Muscle layer of colon (tissue), 2 donors: ENCODE data around the gene ADAMTSL3.

ENCODE experiments used
- H3K27ac ChIP-seq: one replicate; pipeline ENCODE4 v1.7.0; 2013; ENCODE audit warnings: low read depth, mild to moderate bottlenecking, low read length, moderate library complexity
- H3K27me3 ChIP-seq, 2 donors: one replicate each; pipeline ENCODE4 v1.7.0; 2013; ENCODE audit warnings: low read length in 2 of 2, mild to moderate bottlenecking in 2 of 2; ENCODE audit not compliant: insufficient read depth in 2 of 2, control insufficient read depth in 1 of 2
- H3K36me3 ChIP-seq: one replicate; pipeline ENCODE4 v1.7.0; 2013; ENCODE audit warnings: mild to moderate bottlenecking, low read length; ENCODE audit not compliant: insufficient read depth
- H3K4me1 ChIP-seq: one replicate; pipeline ENCODE4 v1.7.0; 2013; ENCODE audit warnings: mild to moderate bottlenecking, low read length; ENCODE audit not compliant: insufficient read depth
- H3K4me3 ChIP-seq, 2 donors: one replicate each; pipeline ENCODE4 v1.7.0; 2013; ENCODE audit warnings: low read length in 2 of 2, low read depth in 1 of 2, mild to moderate bottlenecking in 1 of 2, moderate library complexity in 1 of 2
- H3K9ac ChIP-seq: one replicate; pipeline ENCODE4 v1.7.0; 2013; ENCODE audit warnings: low read length
- H3K9me3 ChIP-seq: one replicate; pipeline ENCODE4 v1.7.0; 2013; ENCODE audit warnings: mild to moderate bottlenecking, low read length
- donor health status: abdominal sarcoma.
- donor health status: Adenocarcinoma of cecum.

Gene ADAMTSL3

GRCh38 chr15:83764201-83764838 is 110.4 kb downstream of the ADAMTSL3 start:
- H3K4me1 ChIP-seq = peaks cover 43% of the 10 kb centered on the region
- no peaks in the 10 kb centered on the region for H3K27me3 ChIP-seq
- H3K9me3 ChIP-seq = no peaks in the 10 kb centered on the region

GRCh38 chr15:83766339-83766738 is 112.4 kb downstream of the ADAMTSL3 start:
- Histone ChIP-seq H3K9me3 (no peaks in the 10 kb centered on the region), H3K36me3 (peaks cover 7% of the 10 kb centered on the region), H3K4me3 (no peak overlapping the region), H3K9ac (no peak overlapping the region), H3K4me1 (peaks cover 48% of the 10 kb centered on the region), H3K27me3 (no peaks in the 10 kb centered on the region), H3K27ac (no peak overlapping the region)

More at GRCh38 chr15:83764201-83764838, 110.4 kb downstream of the ADAMTSL3 start:
- H3K4me3 ChIP-seq = no peak overlapping the region
- H3K9ac ChIP-seq = no peak overlapping the region
- H3K36me3 ChIP-seq = peaks cover 7% of the 10 kb centered on the region
- no peak overlapping the region for H3K27ac ChIP-seq

DNA sequence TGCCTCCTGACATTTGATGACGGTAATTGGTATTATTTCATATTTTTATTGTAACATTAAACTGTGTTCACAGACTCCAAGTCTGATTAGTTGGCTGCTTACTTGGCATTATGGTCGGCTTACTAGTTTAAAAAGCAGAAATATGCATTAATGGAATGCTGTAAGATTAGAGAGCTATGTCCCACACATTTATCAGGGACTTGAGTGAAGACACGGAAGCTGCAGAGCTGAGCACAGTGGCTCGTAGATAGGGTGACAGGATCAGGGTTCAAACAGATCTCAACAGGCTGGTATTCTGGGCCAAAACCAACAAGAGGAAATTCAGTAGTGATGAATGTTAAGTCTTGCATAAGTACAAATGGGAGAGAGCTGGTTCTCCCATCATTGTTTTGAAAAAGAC is 113.8 kb downstream of the ADAMTSL3 start:
- Histone ChIP-seq H3K4me3 (no peak overlapping the region), H3K27ac (no peak overlapping the region), H3K9me3 (no peaks in the 10 kb centered on the region), H3K36me3 (peaks cover 7% of the 10 kb centered on the region), H3K27me3 (no peaks in the 10 kb centered on the region), H3K9ac (no peak overlapping the region), H3K4me1 (peaks cover 42% of the 10 kb centered on the region)

DNA sequence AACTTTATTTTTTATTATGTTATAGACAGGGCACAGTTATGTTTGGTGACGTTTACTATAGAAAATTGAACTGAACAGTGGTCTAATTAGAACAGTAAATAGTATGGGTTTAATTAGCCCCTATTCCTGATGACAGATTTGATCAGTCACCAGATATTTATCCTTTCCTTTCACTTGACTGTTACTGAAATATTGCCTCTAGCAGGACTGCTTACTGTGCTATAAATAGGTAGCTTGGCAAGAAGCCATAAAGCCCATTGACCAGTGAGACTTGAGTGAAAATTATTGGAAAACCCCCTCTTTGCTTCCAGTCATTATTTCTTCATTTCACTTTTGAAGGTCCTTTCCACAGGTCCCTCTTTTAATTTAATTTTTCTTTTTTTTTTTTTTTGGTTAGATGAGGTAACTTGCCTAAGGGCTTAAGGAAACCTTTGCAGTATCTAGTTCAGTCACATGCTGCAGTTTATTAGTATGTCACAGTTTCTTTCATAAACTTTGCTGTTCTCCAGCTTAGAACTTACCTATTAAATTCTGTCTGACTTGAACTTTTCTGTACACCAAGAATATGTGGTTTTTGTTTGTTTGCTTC is 115.6 kb downstream of the ADAMTSL3 start:
- Histone ChIP-seq H3K9me3 (no peaks in the 10 kb centered on the region), H3K27ac (no peak overlapping the region), H3K36me3 (peaks cover 7% of the 10 kb centered on the region), H3K4me1 (peaks cover 34% of the 10 kb centered on the region), H3K4me3 (no peak overlapping the region), H3K9ac (no peak overlapping the region), H3K27me3 (no peaks in the 10 kb centered on the region)

- Histone ChIP-seq H3K27ac (no peak overlapping the region), H3K9me3 (no peaks in the 10 kb centered on the region), H3K4me1 (no peaks in the 10 kb centered on the region), H3K4me3 (no peak overlapping the region), H3K27me3 (no peaks in the 10 kb centered on the region), H3K36me3 (peaks cover 8% of the 10 kb centered on the region), H3K9ac (no peak overlapping the region)
Observed at GRCh38 chr15:83775738-83776137, 121.8 kb downstream of the ADAMTSL3 start.

GRCh38 chr15:83776986-83777385 is 123.1 kb downstream of the ADAMTSL3 start:
- Histone ChIP-seq H3K9ac (no peak overlapping the region), H3K9me3 (no peaks in the 10 kb centered on the region), H3K36me3 (peaks cover 8% of the 10 kb centered on the region), H3K4me1 (no peaks in the 10 kb centered on the region), H3K27me3 (no peaks in the 10 kb centered on the region), H3K27ac (no peak overlapping the region), H3K4me3 (no peak overlapping the region)

DNA sequence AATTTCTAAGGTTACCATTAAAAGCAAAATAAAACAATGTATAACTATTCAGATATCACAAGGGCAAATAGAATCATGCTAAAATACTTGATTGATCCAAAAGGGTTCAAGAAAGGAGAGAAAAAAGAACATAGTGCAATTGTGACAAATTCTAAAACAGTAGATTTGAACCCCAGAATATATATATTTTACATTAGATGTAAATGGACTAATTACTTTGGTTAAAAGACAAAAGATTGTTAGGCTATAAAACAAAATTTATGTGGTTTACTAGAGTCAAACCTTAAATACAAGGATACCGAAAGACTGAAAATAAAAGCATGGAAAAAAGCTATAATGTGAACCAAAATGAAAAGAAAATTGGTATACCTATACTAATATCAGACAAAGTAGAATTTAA is 129.3 kb downstream of the ADAMTSL3 start:
- H3K9ac ChIP-seq = no peak overlapping the region
- no peaks in the 10 kb centered on the region for H3K36me3 ChIP-seq
- H3K9me3 ChIP-seq = peaks cover 6% of the 10 kb centered on the region
- H3K4me3 ChIP-seq = no peak overlapping the region
- H3K27ac ChIP-seq = no peak overlapping the region
- H3K4me1 ChIP-seq = peaks cover 5% of the 10 kb centered on the region
- no peaks in the 10 kb centered on the region for H3K27me3 ChIP-seq

DNA sequence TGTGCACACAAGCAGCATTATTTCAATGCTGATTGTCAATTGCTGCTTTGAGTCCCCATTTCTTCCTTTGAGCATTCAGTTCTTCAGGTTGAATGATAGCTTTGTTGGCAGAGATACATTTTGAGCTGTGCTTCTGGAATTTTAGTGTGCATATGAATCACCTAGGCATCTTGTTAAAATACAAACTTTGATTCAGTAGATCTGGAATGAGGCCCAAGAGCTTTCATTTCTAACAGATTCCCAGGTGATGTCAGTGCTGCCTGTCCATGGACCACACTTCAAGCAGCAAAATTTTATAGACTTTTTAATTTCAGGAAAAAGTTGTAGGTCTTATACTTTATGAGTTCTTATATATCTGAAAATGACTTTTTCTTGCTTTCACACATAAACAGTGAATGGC is 131.1 kb downstream of the ADAMTSL3 start:
- Histone ChIP-seq H3K27me3 (no peaks in the 10 kb centered on the region), H3K36me3 (no peaks in the 10 kb centered on the region), H3K9me3 (peaks cover 6% of the 10 kb centered on the region), H3K4me1 (peaks cover 5% of the 10 kb centered on the region), H3K4me3 (no peak overlapping the region), H3K27ac (no peak overlapping the region), H3K9ac (no peak overlapping the region)

- Histone ChIP-seq H3K4me1 (peaks cover 5% of the 10 kb centered on the region), H3K9ac (no peak overlapping the region), H3K36me3 (no peaks in the 10 kb centered on the region), H3K27ac (no peak overlapping the region), H3K9me3 (peaks cover 6% of the 10 kb centered on the region), H3K27me3 (no peaks in the 10 kb centered on the region), H3K4me3 (no peak overlapping the region)
Observed at GRCh38 chr15:83786336-83786735, 132.4 kb downstream of the ADAMTSL3 start.

DNA sequence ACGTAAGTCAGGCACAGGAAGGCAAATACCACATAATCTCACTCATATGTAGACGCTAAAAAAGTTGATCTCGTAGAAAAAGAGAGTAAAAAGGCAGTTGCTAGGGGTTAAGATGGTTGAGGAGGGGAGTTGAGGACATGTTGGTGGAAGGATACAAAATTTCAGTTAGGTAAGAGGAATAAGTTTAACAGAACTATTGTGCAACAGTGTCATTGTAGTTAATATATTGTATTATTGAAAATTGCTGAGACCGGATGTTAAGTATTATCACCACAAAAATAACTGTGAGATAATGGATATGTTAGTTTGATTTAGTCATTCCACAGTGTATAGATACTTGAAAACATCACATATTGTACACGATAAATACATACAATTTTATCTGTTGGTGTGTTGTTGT is 139.1 kb downstream of the ADAMTSL3 start:
- H3K9ac ChIP-seq = no peak overlapping the region
- H3K27ac ChIP-seq = no peak overlapping the region
- no peaks in the 10 kb centered on the region for H3K36me3 ChIP-seq
- peaks cover 6% of the 10 kb centered on the region for H3K4me1 ChIP-seq
- no peak overlapping the region for H3K4me3 ChIP-seq
- H3K9me3 ChIP-seq = no peaks in the 10 kb centered on the region
- no peaks in the 10 kb centered on the region for H3K27me3 ChIP-seq

DNA sequence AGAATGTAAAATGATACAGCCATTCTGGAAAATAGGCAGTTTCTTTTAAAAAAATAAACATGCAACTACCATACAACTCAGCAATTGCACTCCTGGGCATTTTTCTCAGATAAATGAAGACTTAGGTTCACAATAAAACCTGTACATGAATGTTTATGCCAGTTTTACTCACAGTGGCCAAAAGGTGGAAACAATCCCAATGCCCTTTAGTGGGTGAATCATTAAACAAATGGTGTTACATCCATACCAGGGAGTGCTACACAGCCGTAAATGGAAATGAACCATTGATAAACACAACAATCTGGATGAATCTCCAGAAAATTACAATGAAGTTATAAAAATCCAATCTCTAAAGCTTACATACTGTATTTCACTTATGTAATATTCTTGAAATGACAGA is 140.3 kb downstream of the ADAMTSL3 start:
- H3K36me3 ChIP-seq = no peaks in the 10 kb centered on the region
- H3K4me1 ChIP-seq = peaks cover 6% of the 10 kb centered on the region
- H3K4me3 ChIP-seq = no peak overlapping the region
- no peak overlapping the region for H3K9ac ChIP-seq
- H3K9me3 ChIP-seq = no peaks in the 10 kb centered on the region
- no peaks in the 10 kb centered on the region for H3K27me3 ChIP-seq
- H3K27ac ChIP-seq = no peak overlapping the region

DNA sequence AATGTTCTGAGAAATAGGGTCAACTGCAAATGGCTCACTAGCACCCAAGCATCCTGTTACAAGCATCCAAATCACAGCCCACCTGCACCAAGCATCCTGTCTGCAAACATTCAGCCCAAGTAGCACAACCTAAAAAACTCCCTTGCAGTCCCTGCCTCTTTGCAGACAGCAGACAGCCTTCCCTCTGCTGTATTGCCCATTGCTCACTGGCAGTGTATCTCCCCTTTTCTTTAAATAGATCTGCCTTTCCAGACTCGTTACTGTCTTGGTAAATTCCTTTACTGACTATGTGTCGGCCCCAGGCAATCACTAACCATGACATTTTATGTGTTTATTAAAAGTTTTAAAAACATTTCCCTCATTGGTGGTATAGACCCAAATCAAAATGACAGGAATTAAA is 155.4 kb downstream of the ADAMTSL3 start:
- Histone ChIP-seq H3K27me3 (no peaks in the 10 kb centered on the region), H3K36me3 (peaks cover 11% of the 10 kb centered on the region), H3K9ac (no peak overlapping the region), H3K4me1 (no peaks in the 10 kb centered on the region), H3K4me3 (no peak overlapping the region), H3K27ac (no peak overlapping the region), H3K9me3 (no peaks in the 10 kb centered on the region)
